ENCODE measurements around the gene KIAA1191. TPM values are rescaled to one million over a fixed set of nuclear protein-coding genes. Genes with fewer than 3 reads are reported as not detected.

KIAA1191 gene
- total and polyA plus RNA-seq, 9 of the 15 experiments (the other 6 are each of a cell fraction or from before 2014, with no cell fraction given): 31.0 to 80.2 (median 45.7) TPM

DNA sequence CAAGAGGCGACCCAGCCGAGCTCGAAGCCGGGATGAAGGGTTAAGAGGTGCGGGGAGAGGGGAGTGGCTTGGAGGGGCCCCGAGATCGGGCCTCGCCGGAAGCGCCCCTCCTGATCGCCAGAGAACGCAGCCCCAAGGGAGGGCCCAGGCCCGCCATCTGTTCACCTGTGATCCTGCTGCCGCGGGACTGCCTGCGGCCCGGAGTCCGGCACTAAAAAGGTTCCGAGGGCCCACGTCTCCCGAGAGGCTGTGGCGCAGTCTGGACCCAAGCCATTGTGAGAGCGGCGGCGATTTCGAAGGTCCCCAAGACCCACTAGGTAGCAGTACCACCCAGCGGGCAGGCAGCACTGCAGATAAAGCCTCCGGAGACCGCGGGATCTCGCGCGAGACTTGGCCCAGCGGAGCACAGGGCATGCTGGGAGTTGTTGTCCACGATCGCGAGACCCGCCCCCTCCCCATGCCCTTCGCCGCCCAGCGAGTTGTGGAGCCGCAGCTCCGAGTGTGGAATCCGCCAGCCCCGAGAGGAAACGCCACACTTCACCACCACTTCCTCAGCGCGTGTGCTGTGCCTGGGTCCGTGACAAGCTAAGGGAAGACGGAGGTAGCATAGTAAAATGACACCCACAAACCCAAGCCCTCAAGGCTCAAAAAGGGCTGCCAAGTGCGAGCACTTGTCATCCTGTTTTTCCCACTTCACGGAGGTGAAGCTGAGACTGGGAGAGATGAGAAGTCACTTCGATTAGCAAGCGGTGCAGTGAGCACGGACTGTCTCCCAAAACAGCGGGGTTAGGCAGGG is at the start of gene KIAA1191 (continued):
- TF ChIP-seq, protein P1, sequence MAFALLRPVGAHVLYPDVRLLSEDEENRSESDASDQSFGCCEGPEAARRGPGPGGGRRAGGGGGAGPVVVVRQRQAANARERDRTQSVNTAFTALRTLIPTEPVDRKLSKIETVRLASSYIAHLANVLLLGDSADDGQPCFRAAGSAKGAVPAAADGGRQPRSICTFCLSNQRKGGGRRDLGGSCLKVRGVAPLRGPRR (CRISPR knock-in tag; IDR thresholded peaks at IDR 0.05): 0 out of 2 replicates have a peak, but pooled peaks have one; percentile 15
- TF ChIP-seq LARP7 (IDR thresholded peaks at IDR 0.05) (no peak; the same call in 1 of the 2 replicates), MBD2 (IDR thresholded peaks at IDR 0.05; ENCODE audit: borderline replicate concordance, low read depth) (peak; percentile 66; the same call in 1 of the 2 replicates), MCM5 (IDR thresholded peaks at IDR 0.05; ENCODE audit: low read depth) (no peak)
- TF ChIP-seq, protein P2, sequence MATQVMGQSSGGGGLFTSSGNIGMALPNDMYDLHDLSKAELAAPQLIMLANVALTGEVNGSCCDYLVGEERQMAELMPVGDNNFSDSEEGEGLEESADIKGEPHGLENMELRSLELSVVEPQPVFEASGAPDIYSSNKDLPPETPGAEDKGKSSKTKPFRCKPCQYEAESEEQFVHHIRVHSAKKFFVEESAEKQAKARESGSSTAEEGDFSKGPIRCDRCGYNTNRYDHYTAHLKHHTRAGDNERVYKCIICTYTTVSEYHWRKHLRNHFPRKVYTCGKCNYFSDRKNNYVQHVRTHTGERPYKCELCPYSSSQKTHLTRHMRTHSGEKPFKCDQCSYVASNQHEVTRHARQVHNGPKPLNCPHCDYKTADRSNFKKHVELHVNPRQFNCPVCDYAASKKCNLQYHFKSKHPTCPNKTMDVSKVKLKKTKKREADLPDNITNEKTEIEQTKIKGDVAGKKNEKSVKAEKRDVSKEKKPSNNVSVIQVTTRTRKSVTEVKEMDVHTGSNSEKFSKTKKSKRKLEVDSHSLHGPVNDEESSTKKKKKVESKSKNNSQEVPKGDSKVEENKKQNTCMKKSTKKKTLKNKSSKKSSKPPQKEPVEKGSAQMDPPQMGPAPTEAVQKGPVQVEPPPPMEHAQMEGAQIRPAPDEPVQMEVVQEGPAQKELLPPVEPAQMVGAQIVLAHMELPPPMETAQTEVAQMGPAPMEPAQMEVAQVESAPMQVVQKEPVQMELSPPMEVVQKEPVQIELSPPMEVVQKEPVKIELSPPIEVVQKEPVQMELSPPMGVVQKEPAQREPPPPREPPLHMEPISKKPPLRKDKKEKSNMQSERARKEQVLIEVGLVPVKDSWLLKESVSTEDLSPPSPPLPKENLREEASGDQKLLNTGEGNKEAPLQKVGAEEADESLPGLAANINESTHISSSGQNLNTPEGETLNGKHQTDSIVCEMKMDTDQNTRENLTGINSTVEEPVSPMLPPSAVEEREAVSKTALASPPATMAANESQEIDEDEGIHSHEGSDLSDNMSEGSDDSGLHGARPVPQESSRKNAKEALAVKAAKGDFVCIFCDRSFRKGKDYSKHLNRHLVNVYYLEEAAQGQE (IDR thresholded peaks at IDR 0.05; ENCODE audit: borderline replicate concordance): peak; percentile 32; the same call in 1 of the 2 replicates
- TF ChIP-seq, protein P2 (CRISPR knock-in tag; IDR thresholded peaks at IDR 0.05; ENCODE audit: low read depth): no peak
- TF ChIP-seq, protein P3, sequence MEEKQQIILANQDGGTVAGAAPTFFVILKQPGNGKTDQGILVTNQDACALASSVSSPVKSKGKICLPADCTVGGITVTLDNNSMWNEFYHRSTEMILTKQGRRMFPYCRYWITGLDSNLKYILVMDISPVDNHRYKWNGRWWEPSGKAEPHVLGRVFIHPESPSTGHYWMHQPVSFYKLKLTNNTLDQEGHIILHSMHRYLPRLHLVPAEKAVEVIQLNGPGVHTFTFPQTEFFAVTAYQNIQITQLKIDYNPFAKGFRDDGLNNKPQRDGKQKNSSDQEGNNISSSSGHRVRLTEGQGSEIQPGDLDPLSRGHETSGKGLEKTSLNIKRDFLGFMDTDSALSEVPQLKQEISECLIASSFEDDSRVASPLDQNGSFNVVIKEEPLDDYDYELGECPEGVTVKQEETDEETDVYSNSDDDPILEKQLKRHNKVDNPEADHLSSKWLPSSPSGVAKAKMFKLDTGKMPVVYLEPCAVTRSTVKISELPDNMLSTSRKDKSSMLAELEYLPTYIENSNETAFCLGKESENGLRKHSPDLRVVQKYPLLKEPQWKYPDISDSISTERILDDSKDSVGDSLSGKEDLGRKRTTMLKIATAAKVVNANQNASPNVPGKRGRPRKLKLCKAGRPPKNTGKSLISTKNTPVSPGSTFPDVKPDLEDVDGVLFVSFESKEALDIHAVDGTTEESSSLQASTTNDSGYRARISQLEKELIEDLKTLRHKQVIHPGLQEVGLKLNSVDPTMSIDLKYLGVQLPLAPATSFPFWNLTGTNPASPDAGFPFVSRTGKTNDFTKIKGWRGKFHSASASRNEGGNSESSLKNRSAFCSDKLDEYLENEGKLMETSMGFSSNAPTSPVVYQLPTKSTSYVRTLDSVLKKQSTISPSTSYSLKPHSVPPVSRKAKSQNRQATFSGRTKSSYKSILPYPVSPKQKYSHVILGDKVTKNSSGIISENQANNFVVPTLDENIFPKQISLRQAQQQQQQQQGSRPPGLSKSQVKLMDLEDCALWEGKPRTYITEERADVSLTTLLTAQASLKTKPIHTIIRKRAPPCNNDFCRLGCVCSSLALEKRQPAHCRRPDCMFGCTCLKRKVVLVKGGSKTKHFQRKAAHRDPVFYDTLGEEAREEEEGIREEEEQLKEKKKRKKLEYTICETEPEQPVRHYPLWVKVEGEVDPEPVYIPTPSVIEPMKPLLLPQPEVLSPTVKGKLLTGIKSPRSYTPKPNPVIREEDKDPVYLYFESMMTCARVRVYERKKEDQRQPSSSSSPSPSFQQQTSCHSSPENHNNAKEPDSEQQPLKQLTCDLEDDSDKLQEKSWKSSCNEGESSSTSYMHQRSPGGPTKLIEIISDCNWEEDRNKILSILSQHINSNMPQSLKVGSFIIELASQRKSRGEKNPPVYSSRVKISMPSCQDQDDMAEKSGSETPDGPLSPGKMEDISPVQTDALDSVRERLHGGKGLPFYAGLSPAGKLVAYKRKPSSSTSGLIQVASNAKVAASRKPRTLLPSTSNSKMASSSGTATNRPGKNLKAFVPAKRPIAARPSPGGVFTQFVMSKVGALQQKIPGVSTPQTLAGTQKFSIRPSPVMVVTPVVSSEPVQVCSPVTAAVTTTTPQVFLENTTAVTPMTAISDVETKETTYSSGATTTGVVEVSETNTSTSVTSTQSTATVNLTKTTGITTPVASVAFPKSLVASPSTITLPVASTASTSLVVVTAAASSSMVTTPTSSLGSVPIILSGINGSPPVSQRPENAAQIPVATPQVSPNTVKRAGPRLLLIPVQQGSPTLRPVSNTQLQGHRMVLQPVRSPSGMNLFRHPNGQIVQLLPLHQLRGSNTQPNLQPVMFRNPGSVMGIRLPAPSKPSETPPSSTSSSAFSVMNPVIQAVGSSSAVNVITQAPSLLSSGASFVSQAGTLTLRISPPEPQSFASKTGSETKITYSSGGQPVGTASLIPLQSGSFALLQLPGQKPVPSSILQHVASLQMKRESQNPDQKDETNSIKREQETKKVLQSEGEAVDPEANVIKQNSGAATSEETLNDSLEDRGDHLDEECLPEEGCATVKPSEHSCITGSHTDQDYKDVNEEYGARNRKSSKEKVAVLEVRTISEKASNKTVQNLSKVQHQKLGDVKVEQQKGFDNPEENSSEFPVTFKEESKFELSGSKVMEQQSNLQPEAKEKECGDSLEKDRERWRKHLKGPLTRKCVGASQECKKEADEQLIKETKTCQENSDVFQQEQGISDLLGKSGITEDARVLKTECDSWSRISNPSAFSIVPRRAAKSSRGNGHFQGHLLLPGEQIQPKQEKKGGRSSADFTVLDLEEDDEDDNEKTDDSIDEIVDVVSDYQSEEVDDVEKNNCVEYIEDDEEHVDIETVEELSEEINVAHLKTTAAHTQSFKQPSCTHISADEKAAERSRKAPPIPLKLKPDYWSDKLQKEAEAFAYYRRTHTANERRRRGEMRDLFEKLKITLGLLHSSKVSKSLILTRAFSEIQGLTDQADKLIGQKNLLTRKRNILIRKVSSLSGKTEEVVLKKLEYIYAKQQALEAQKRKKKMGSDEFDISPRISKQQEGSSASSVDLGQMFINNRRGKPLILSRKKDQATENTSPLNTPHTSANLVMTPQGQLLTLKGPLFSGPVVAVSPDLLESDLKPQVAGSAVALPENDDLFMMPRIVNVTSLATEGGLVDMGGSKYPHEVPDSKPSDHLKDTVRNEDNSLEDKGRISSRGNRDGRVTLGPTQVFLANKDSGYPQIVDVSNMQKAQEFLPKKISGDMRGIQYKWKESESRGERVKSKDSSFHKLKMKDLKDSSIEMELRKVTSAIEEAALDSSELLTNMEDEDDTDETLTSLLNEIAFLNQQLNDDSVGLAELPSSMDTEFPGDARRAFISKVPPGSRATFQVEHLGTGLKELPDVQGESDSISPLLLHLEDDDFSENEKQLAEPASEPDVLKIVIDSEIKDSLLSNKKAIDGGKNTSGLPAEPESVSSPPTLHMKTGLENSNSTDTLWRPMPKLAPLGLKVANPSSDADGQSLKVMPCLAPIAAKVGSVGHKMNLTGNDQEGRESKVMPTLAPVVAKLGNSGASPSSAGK (IDR thresholded peaks at IDR 0.05): peak; percentile 56; the same call in 1 of the 2 replicates
